BE2C (cell line): ENCODE data around the gene DNAJC5.

Source experiments
- DNase-seq: peaks from one replicate; pipeline ENCODE4 v3.0.0-alpha.2; 2020
- H3K27me3 ChIP-seq: fragments of 250-450 bp; sonication (Bioruptor Pico); 2 replicates; pipeline ENCODE4 v1.5.1; 2020; ENCODE audit warnings: mild to moderate bottlenecking
- H3K36me3 ChIP-seq: fragments of 250-450 bp; sonication (Bioruptor Pico); 2 replicates; pipeline ENCODE4 v1.5.1; 2020; ENCODE audit warnings: mild to moderate bottlenecking
- H3K4me1 ChIP-seq: fragments of 250-450 bp; sonication (Bioruptor Pico); 2 replicates; pipeline ENCODE4 v1.5.1; 2020
- H3K4me3 ChIP-seq: 2 replicates; pipeline ENCODE4 v1.5.1; 2011; ENCODE audit warnings: low read depth, low read length
- H3K9me3 ChIP-seq: fragments of 250-450 bp; sonication (Bioruptor Pico); 2 replicates; pipeline ENCODE4 v1.5.1; 2020
- CTCF ChIP-seq: IDR thresholded peaks from 2 replicates; pipeline ENCODE4 v1.5.1; 2012; ENCODE audit warnings: mild to moderate bottlenecking, low read depth, low read length

DNAJC5 gene

DNA sequence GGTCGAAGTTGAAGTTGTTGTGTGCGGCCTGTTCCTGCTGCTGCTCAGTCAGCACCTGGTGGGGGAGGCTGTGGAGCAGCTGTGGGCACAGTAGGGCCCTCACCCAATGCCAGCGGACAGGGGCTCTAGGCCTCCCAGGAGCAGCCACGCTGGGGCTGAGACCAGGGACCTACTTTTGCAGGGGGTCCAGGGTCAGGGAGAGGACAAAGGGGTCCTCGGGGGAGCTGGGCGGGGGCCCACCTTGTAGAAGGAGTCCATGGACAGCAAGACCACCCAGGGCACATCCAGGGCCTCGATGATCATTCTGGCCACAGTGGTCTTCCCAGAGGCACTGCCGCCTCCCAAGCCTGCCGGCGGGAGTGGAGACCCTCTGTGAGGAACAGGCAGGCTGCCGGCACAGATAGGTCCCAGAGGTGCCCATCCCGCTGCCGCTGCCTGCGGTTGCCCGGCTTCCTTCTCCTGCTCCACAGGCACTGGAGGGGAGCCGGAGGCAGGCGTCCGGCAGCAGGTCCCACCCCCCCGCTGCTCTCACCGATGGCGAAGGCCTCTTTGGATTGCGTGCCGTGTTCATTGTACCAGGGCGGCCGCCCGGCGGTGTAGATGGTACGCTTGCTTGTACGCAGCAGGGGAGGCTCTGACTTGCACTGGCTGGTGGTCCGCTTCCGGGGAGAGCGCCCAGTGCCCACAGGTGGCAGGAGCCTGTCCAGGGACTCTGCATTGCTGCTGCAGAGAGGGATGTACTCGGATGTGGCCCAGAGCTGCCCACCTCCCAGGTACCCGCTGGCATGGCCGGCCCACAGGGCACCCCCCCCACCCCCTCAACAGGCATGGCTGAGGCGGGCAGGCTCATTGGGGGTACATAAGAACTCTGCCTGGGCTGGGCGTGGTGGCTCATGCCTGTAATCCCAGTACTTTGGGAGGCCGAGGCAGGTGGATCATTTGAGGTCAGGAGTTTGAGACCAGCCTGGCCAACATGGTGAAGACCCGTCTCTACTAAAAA lies 51.3 kb downstream of the DNAJC5 start:
- H3K36me3 ChIP-seq, result peaks cover 39% of the 10 kb centered on the region
- peaks cover 15% of the 10 kb centered on the region for H3K4me1 ChIP-seq
- no peaks in the 10 kb centered on the region for H3K27me3 ChIP-seq
- H3K4me3 ChIP-seq, result no peak overlapping the region
- no peak for TF ChIP-seq CTCF
- no peak for DNase-seq
- no peaks in the 10 kb centered on the region for H3K9me3 ChIP-seq

DNA sequence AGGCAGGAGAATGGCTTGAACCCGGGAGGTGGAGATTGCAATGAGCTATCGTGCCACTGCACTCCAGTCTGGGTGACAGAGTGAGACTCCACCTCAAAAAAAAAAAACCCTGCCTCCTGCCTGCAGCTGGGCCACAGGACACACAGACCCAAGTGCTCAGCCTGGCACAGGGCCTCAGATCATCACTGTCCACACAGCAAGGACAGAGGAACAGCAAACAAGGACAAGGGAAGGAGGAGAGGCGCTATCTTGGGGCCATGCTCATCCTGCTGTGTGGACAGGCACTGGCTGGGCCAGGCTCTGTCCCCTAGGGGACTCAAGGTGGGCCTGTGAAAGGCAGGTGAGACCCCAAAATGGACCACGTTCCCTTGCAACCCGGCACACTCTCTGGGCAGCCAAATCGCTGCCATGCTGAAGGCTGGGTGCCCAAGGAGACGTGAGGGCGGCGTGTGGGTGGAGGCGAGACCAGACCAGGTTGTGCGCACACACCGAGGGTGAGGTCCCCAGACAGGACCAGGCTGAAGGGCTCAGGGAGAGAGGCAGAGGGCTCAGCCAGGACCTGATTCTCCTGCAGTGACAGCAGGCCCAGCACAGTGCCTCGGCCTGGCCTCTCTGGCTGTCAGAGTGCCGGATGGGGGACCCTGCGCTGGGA lies 52.2 kb downstream of the DNAJC5 start:
- Histone ChIP-seq H3K4me1 (peaks cover 15% of the 10 kb centered on the region), H3K27me3 (no peaks in the 10 kb centered on the region), H3K4me3 (no peak overlapping the region), H3K9me3 (no peaks in the 10 kb centered on the region), H3K36me3 (peaks cover 35% of the 10 kb centered on the region)
- TF ChIP-seq CTCF, result no peak
- DNase-seq, result no peak

DNA sequence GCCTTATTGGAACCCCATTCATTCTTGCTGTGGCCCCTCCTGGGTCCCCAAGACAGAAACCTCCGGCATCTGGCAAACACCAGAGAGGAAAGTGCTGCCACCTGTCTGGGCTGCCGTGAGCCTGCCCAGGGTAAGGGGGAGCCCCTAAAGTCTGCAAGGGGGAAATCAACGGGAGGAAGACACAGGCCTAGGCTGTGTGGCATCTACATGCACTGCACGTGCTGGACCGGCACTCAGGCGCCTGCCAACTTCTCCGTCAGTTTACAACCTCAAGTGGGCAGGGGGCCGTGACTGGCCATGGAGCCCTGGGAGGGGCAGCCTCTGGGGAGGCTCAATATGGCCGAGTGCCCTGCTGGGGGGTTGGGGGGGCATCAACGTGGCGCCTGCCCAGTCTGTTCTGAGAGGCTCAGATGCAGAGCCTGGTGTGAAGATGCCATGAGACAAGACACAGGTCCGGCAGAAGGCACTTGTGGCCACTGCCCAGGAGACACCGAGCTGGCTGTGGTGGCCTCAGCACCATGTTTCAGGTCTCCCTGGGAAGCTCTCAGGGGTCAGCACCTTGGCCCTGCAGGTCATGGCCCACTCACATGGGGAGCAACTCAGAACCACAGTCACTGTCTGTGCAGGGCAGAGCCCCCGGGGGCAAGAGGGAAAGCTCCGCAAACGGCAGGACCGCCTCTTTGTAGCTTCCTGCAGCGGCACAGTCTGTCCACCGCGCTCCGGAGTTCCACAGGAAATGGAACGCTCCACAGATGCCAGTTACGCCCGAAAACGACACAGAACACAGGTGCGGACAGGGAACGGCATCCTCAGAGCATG lies 52.9 kb downstream of the DNAJC5 start:
- H3K4me3 ChIP-seq, result no peak overlapping the region
- no peak for TF ChIP-seq CTCF
- DNase-seq, result no peak
- H3K9me3 ChIP-seq, result no peaks in the 10 kb centered on the region
- H3K4me1 ChIP-seq, result peaks cover 15% of the 10 kb centered on the region
- peaks cover 29% of the 10 kb centered on the region for H3K36me3 ChIP-seq
- no peaks in the 10 kb centered on the region for H3K27me3 ChIP-seq

DNA sequence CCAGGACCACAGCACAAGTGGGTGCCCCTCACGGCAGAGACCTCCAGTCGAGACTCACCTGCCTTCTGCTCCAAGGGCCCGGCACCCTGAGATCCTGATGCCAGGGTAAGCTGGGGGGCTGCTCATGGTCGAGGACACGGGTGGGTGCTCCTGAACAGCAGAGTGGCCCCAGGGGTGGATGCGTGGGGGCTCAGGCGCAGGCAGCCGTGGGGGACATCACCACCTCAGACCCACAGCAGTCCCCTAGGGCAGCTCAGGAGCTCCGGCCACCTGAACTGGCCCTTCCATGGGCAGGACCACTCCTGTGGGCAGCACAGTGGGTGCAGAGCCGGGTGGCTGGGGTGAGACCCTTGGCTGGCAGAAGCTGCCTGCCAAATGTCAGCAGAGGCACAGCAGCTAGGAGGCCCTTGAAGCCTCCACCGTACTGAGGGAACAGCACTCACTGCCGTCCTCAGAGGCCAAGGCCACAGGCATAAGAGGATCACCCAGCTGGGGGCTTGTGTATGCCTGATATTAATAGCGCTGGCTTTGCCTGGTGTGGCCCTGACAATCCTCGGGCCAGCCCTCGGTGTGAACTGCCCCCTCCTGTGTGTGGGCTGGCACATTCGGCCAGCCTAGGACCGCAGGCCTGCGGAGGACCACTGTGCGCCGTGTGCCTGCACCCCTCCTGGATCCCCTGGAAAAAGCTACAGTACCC lies 55.9 kb downstream of the DNAJC5 start:
- Histone ChIP-seq H3K4me3 (no peak overlapping the region), H3K4me1 (peaks cover 21% of the 10 kb centered on the region), H3K36me3 (peaks cover under 1% of the 10 kb centered on the region), H3K27me3 (no peaks in the 10 kb centered on the region), H3K9me3 (no peaks in the 10 kb centered on the region)
- no peak for TF ChIP-seq CTCF
- no peak for DNase-seq

GRCh38 chr20:63951398-63952209 lies 56.7 kb downstream of the DNAJC5 start:
- Histone ChIP-seq H3K27me3 (no peaks in the 10 kb centered on the region), H3K36me3 (no peaks in the 10 kb centered on the region; the same call in 1 of the 2 replicates), H3K9me3 (no peaks in the 10 kb centered on the region), H3K4me1 (peaks cover 21% of the 10 kb centered on the region), H3K4me3 (no peak overlapping the region)
- no peak for DNase-seq
- no peak for TF ChIP-seq CTCF
